Caco-2 (cell line): ENCODE data around the gene REX1BD. TPM values are rescaled to one million over a fixed set of nuclear protein-coding genes. Genes with fewer than 3 reads are reported as not detected.

Source experiments
- BruUV-seq: library from RNA; stranded (reverse); fragments of 400-500 nt; replicated peaks from 2 replicates; lab custom pipeline; 2021; lab: Mats Ljungman, UMichigan
- CTCF ChIA-PET: fragments of 300-600 bp; sonication (Branson Sonifier 250); formaldehyde crosslinking; loops from one replicate; lab custom pipeline; 2022; ENCODE audit warnings: antibody characterized with exemption; lab: Charles Lee
- POLR2A ChIA-PET: fragments of 300-600 bp; sonication (Branson Sonifier 250); formaldehyde crosslinking; loops from one replicate; lab custom pipeline; 2022; ENCODE audit warnings: antibody characterized with exemption; lab: Charles Lee
- DNase-seq, 2 experiments: peaks; one replicate each; pipeline versions ENCODE4 v3.0.0 to v3.0.0-alpha.2; 2020 to 2022
- H3K27me3 ChIP-seq: replicated peaks from 2 replicates; pipeline ENCODE4 v1.6.0; 2011; ENCODE audit warnings: low read length; ENCODE audit not compliant: control insufficient read depth, insufficient read depth
- H3K36me3 ChIP-seq: 2 replicates; pipeline ENCODE4 v1.5.1; 2011; ENCODE audit warnings: low read length; ENCODE audit not compliant: control insufficient read depth, insufficient read depth
- H3K4me1 ChIP-seq: fragments of 250-450 bp; sonication (Bioruptor Pico); 2 replicates; pipeline ENCODE4 v1.5.1; 2020; ENCODE audit warnings: mild to moderate bottlenecking
- H3K4me3 ChIP-seq: 2 replicates; pipeline ENCODE4 v1.5.1; 2011; ENCODE audit warnings: low read depth, mild to moderate bottlenecking, control low read depth, low read length
- H3K9me3 ChIP-seq: fragments of 250-450 bp; sonication (Bioruptor Pico); 2 replicates; pipeline ENCODE4 v1.5.1; 2020; ENCODE audit warnings: mild to moderate bottlenecking, moderate library complexity
- H3K27ac Mint-ChIP-seq: one replicate; pipeline ENCODE4 v1.8.0; 2022; ENCODE audit warnings: mixed read lengths; ENCODE audit not compliant: unreplicated experiment
- H3K27me3 Mint-ChIP-seq: one replicate; pipeline ENCODE4 v1.8.0; 2022; ENCODE audit warnings: mixed read lengths; ENCODE audit not compliant: insufficient read depth, unreplicated experiment
- H3K36me3 Mint-ChIP-seq: one replicate; pipeline ENCODE4 v1.8.0; 2022; ENCODE audit warnings: mild to moderate bottlenecking, mixed read lengths; ENCODE audit not compliant: insufficient read depth, unreplicated experiment
- H3K4me1 Mint-ChIP-seq: one replicate; pipeline ENCODE4 v1.8.0; 2022; ENCODE audit warnings: low read depth, mixed read lengths; ENCODE audit not compliant: unreplicated experiment
- H3K4me3 Mint-ChIP-seq: one replicate; pipeline ENCODE4 v1.8.0; 2022; ENCODE audit warnings: mild to moderate bottlenecking, moderate library complexity, mixed read lengths; ENCODE audit not compliant: unreplicated experiment
- H3K9me3 Mint-ChIP-seq: one replicate; pipeline ENCODE4 v1.8.0; 2022; ENCODE audit warnings: mixed read lengths; ENCODE audit not compliant: unreplicated experiment
- CTCF ChIP-seq, 2 experiments: fragments of 200-600 bp in 1 of 2; IDR thresholded peaks; 1 replicate in 1 of 2; 2 replicates in 1 of 2; pipeline versions ENCODE4 v1.5.1 to v1.8.0; 2011 to 2022; ENCODE audit warnings: antibody characterized with exemption in 1 of 2, control low read depth in 1 of 2, inconsistent platforms in 1 of 2, low read depth in 1 of 2, low read length in 1 of 2, mild to moderate bottlenecking in 1 of 2, moderate library complexity in 1 of 2; ENCODE audit not compliant: insufficient read depth in 1 of 2, severe bottlenecking in 1 of 2, unreplicated experiment in 1 of 2
- intact Hi-C: fragments of 100-400 bp; cut with micrococcal nuclease; formaldehyde crosslinking; loops from one replicate; pipeline ENCODE4 v1.10.0; 2022; ENCODE audit not compliant: unreplicated experiment
- total RNA-seq: library from RNA; stranded (reverse); gene quantifications from 2 replicates; pipeline ENCODE4 v1.2.3, GENCODE V29; 2022

Gene REX1BD
- total RNA-seq, 1 experiment from 2014 or later: 48.3 TPM

DNA sequence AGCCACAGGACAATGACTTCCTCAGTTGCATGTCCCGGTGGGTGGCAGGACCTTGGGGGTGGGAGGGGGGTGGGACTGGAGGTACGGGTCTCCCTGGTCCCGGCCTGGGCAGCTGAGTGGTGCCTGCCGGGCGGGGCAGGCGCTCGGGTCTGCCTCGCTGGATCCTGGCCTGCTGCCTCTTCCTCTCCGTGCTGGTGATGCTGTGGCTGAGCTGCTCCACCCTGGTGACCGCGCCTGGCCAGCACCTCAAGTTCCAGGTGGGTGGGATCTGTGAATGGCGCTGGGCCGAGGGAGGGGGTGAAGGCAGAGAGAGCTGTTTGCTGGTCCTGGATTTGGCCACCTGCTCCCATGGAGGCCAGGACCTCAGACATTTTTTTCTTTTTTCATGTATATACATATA lies 29.6 kb downstream of the REX1BD start:
- H3K4me3 Mint-ChIP-seq: no peak overlapping the region
- H3K9me3 Mint-ChIP-seq: no peaks in the 10 kb centered on the region
- no peaks in the 10 kb centered on the region for H3K4me1 Mint-ChIP-seq
- Histone ChIP-seq H3K4me1 (no peaks in the 10 kb centered on the region), H3K4me3 (no peak overlapping the region), H3K9me3 (no peaks in the 10 kb centered on the region), H3K36me3 (no peaks in the 10 kb centered on the region), H3K27me3 (no peaks in the 10 kb centered on the region; the same call in none of the 2 replicates)
- ChIA-PET CTCF (no interaction called here), POLR2A (no interaction called here)
- no peak overlapping the region for H3K27ac Mint-ChIP-seq
- no peak for DNase-seq
- BruUV-seq: no TSS peak
- no peak for TF ChIP-seq CTCF (IDR thresholded peaks at IDR 0.05; ENCODE audit: insufficient read depth in 1 of 2, low read depth in 1 of 2, low read length in 1 of 2, severe bottlenecking in 1 of 2, unreplicated experiment in 1 of 2)
- intact Hi-C loops: no loop called here
- peaks cover 9% of the 10 kb centered on the region for H3K27me3 Mint-ChIP-seq
- H3K36me3 Mint-ChIP-seq: peaks cover 4% of the 10 kb centered on the region

DNA sequence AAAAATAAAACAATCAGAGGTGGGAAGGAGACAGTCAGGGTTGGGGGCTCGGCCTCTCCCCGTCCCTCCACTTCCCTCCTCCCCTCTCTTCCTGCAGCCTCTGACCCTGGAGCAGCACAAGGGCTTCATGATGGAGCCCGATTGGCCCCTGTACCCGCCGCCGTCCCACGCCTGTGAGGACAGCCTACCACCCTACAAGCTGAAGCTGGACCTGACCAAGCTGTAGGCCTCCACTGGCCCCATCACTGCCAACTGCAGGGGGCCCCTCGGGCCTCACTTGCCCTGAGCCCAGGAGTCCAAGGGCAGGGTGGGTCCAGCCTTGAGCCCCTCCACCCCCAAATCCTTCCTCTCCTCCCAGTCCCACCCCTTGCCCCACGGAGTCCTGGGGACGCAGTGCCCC lies 31.7 kb downstream of the REX1BD start:
- Histone ChIP-seq H3K36me3 (no peaks in the 10 kb centered on the region), H3K4me1 (no peaks in the 10 kb centered on the region), H3K9me3 (no peaks in the 10 kb centered on the region), H3K27me3 (no peaks in the 10 kb centered on the region; the same call in 1 of the 2 replicates), H3K4me3 (no peak overlapping the region)
- POLR2A ChIA-PET: no interaction called here
- intact Hi-C loops: no loop called here
- Mint-ChIP-seq H3K9me3 (no peaks in the 10 kb centered on the region), H3K4me3 (no peak overlapping the region), H3K36me3 (peaks cover 4% of the 10 kb centered on the region), H3K27ac (no peak overlapping the region), H3K4me1 (no peaks in the 10 kb centered on the region), H3K27me3 (peaks cover under 1% of the 10 kb centered on the region)
- CTCF ChIA-PET: no interaction called here
- BruUV-seq: no TSS peak
- TF ChIP-seq CTCF (IDR thresholded peaks at IDR 0.05; ENCODE audit: insufficient read depth in 1 of 2, low read depth in 1 of 2, low read length in 1 of 2, severe bottlenecking in 1 of 2, unreplicated experiment in 1 of 2): no peak
- DNase-seq: no peak

DNA sequence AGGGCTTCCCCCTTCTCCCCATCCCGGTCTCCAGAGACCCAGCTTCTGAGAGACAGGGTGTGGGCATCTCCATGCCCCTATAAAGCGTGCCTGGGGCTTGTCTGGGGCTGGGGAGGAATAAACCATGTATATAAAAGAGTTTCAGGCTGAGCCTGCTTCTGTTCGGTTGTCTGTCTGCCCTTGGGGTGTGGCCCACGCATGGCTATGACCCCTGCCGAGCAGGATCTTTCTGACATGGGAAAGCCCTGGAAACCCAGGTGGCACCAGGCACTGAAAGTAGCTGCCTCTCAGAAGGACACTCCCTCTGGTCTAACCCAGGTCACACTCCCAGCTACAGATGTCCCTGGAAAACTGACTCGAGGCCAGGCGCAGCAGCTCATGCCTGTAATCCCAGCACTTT lies 32.3 kb downstream of the REX1BD start:
- Histone ChIP-seq H3K4me1 (no peaks in the 10 kb centered on the region), H3K27me3 (no peaks in the 10 kb centered on the region; the same call in 1 of the 2 replicates), H3K36me3 (no peaks in the 10 kb centered on the region), H3K9me3 (no peaks in the 10 kb centered on the region), H3K4me3 (no peak overlapping the region)
- Mint-ChIP-seq H3K27ac (no peak overlapping the region), H3K27me3 (no peaks in the 10 kb centered on the region), H3K4me1 (no peaks in the 10 kb centered on the region), H3K9me3 (no peaks in the 10 kb centered on the region), H3K4me3 (no peak overlapping the region), H3K36me3 (peaks cover 4% of the 10 kb centered on the region)
- DNase-seq: no peak
- no TSS peak for BruUV-seq
- ChIA-PET POLR2A (no interaction called here), CTCF (no interaction called here)
- no peak for TF ChIP-seq CTCF (IDR thresholded peaks at IDR 0.05; ENCODE audit: insufficient read depth in 1 of 2, low read depth in 1 of 2, low read length in 1 of 2, severe bottlenecking in 1 of 2, unreplicated experiment in 1 of 2)
- intact Hi-C loops: no loop called here
